Stomach smooth muscle (tissue), 2 donors: Measurements from ENCODE around the gene DLK2.

ENCODE experiments used
- H3K27ac ChIP-seq: one replicate; pipeline ENCODE4 v1.7.0; 2013; ENCODE audit warnings: mild to moderate bottlenecking, low read length, inconsistent platforms
- H3K27me3 ChIP-seq, 2 donors: one replicate each; pipeline ENCODE4 v1.7.0; 2013; ENCODE audit warnings: low read length in 2 of 2; ENCODE audit not compliant: insufficient read depth in 2 of 2, control insufficient read depth in 1 of 2
- H3K36me3 ChIP-seq, 2 donors: one replicate each; pipeline ENCODE4 v1.7.0; 2013; ENCODE audit warnings: low read length in 2 of 2; ENCODE audit not compliant: control insufficient read depth in 2 of 2, insufficient read depth in 2 of 2
- H3K4me1 ChIP-seq: one replicate; pipeline ENCODE4 v1.7.0; 2013; ENCODE audit warnings: low read length; ENCODE audit not compliant: control insufficient read depth, insufficient read depth
- H3K4me3 ChIP-seq, 2 donors: one replicate each; pipeline ENCODE4 v1.7.0; 2013; ENCODE audit warnings: low read length in 2 of 2
- H3K9ac ChIP-seq, 2 donors: one replicate each; pipeline ENCODE4 v1.7.0; 2013; ENCODE audit warnings: low read length in 2 of 2, mild to moderate bottlenecking in 1 of 2
- H3K9me3 ChIP-seq, 2 donors: one replicate each; pipeline ENCODE4 v1.7.0; 2013; ENCODE audit warnings: low read length in 2 of 2; ENCODE audit not compliant: control insufficient read depth in 2 of 2
- donor health status: healthy.
- donor health status: Pancreatic carcinoma.

The DLK2 gene

DNA sequence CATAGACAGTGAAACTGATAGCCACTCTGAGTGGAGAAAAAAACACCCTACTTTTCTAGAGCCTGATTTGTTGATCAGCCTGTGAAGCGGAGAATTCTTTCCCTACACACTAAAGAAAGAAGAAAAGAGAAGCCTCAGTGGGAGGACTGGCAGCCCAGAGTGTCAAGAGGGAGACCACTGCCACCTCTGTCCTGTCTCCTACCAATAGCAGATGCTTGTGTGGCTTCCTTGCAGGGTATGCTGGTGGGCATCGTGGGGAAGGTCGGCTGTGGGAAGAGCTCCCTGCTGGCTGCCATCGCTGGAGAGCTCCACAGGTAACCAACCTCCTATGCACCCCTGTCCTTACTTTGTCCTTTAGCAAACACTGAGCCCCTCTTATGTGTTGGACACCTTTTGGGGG is 17.6 kb downstream of the DLK2 start:
- H3K36me3 ChIP-seq, result peaks cover 19 to 33% of the 10 kb centered on the region in 2 donors
- H3K4me1 ChIP-seq, result peaks cover 17% of the 10 kb centered on the region
- no peaks in the 10 kb centered on the region for H3K9me3 ChIP-seq
- H3K27ac ChIP-seq, result peak overlapping the region; percentile 70
- no peak overlapping the region for H3K9ac ChIP-seq
- H3K27me3 ChIP-seq, result no peaks in the 10 kb centered on the region
- H3K4me3 ChIP-seq, result no peak overlapping the region

- Histone ChIP-seq H3K9me3 (no peaks in the 10 kb centered on the region), H3K27ac (peak overlapping the region; percentile 70), H3K4me1 (peaks cover 17% of the 10 kb centered on the region), H3K27me3 (no peaks in the 10 kb centered on the region), H3K4me3 (peak overlapping the region in 1 of 2 donors; percentile 15), H3K9ac (peak overlapping the region in 1 of 2 donors; percentile 29), H3K36me3 (peaks cover 13 to 34% of the 10 kb centered on the region in 2 donors)
Measured at GRCh38 chr6:43436577-43437282, 18.6 kb downstream of the DLK2 start.

DNA sequence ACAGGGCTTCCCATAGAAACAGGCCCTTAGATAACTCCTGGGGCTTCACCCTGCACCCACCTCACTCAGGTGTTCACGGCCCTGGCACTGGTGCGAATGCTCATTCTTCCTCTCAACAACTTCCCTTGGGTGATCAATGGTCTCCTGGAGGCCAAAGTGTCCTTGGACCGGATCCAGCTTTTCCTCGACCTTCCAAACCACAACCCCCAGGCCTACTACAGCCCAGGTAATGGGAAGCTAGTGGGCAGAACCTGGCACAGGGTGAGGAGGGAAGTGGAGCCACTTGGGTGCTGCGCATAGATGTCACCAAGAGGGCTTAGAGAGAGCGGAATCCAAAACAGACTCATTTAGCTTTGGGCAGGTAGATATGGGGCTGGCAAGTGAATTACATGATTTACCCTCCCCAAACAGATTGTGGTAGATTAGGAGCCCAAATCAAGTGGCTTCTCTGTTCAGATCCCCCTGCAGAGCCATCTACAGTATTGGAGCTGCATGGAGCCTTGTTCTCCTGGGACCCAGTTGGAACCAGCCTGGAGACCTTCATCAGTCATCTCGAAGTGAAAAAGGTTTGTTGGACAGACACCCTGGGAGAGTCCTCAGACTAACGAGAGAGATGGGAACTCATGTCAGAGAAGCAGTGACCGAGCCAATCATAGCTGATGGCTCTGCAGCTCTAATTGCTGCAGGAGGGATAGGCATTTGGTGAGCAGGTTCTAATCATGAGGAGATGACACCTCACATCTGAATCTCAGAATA is 19.5 kb downstream of the DLK2 start:
- H3K4me3 ChIP-seq, result no peak overlapping the region
- peaks cover 17% of the 10 kb centered on the region for H3K4me1 ChIP-seq
- H3K9ac ChIP-seq, result peak overlapping the region in 1 of 2 donors; percentile 5
- no peaks in the 10 kb centered on the region for H3K9me3 ChIP-seq
- no peaks in the 10 kb centered on the region for H3K27me3 ChIP-seq
- H3K36me3 ChIP-seq, result peaks cover 8 to 28% of the 10 kb centered on the region in 2 donors
- H3K27ac ChIP-seq, result peak overlapping the region; percentile 70

DNA sequence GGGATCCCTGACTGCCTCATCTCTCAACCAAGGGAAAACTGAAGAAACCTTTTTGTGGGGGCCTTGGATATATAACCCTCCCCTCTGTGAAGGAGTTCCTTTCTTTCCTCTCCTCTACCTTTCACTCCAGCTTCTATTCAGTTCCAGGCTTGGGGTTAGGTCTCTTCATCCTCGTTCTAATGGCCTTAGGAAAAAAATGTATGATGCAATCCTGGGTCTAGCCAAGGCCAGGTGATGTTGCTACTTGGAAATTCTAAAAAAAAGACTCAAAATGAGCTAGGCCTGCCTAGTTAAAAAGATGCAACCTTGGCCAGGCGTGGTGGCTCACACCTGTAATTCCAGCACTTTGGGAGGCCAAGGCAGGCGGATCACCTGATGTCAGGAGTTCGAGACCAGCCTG is 20.4 kb downstream of the DLK2 start:
- H3K27ac ChIP-seq, result no peak overlapping the region

GRCh38 chr6:43434001-43434840 is 21.1 kb downstream of the DLK2 start:
- Histone ChIP-seq H3K27ac (no peak overlapping the region), H3K4me1 (peaks cover 17% of the 10 kb centered on the region), H3K9me3 (no peaks in the 10 kb centered on the region), H3K27me3 (no peaks in the 10 kb centered on the region), H3K4me3 (no peak overlapping the region), H3K9ac (no peak overlapping the region), H3K36me3 (peaks cover 8 to 25% of the 10 kb centered on the region in 2 donors)

More for the DNA sequence above, 20.4 kb downstream of the DLK2 start:
- peaks cover 17% of the 10 kb centered on the region for H3K4me1 ChIP-seq
- H3K9ac ChIP-seq, result no peak overlapping the region
- H3K4me3 ChIP-seq, result no peak overlapping the region
- peaks cover 8 to 25% of the 10 kb centered on the region in 2 donors for H3K36me3 ChIP-seq
- no peaks in the 10 kb centered on the region for H3K9me3 ChIP-seq
- no peaks in the 10 kb centered on the region for H3K27me3 ChIP-seq

DNA sequence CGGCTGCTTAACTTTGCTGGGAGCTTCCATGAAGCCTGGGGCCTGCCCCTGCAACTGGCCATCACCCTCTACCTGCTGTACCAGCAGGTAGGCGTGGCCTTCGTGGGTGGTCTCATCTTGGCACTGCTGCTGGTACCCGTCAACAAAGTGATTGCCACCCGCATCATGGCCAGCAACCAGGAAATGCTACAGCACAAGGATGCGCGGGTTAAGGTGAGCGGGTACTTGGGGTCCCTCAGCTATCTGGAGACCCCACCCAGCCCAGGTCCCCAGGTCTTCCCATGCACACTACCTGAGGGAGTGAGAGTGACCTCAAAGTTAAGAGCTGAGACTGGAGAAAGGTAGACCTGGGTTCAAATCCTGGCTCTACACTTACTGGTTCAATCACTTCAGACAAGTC is 22.2 kb downstream of the DLK2 start:
- H3K4me1 ChIP-seq, result peaks cover 26% of the 10 kb centered on the region
- H3K9me3 ChIP-seq, result no peaks in the 10 kb centered on the region
- H3K4me3 ChIP-seq, result no peak overlapping the region
- no peak overlapping the region for H3K27ac ChIP-seq
- peaks cover 5 to 22% of the 10 kb centered on the region in 2 donors for H3K36me3 ChIP-seq
- H3K9ac ChIP-seq, result no peak overlapping the region
- no peaks in the 10 kb centered on the region for H3K27me3 ChIP-seq

GRCh38 chr6:43432009-43432945 is 23.1 kb downstream of the DLK2 start:
- H3K9ac ChIP-seq, result no peak overlapping the region
- H3K36me3 ChIP-seq, result peaks cover 5 to 17% of the 10 kb centered on the region in 2 donors
- H3K27me3 ChIP-seq, result no peaks in the 10 kb centered on the region
- H3K27ac ChIP-seq, result no peak overlapping the region
- H3K4me1 ChIP-seq, result peaks cover 28% of the 10 kb centered on the region
- no peak overlapping the region for H3K4me3 ChIP-seq
- H3K9me3 ChIP-seq, result no peaks in the 10 kb centered on the region

DNA sequence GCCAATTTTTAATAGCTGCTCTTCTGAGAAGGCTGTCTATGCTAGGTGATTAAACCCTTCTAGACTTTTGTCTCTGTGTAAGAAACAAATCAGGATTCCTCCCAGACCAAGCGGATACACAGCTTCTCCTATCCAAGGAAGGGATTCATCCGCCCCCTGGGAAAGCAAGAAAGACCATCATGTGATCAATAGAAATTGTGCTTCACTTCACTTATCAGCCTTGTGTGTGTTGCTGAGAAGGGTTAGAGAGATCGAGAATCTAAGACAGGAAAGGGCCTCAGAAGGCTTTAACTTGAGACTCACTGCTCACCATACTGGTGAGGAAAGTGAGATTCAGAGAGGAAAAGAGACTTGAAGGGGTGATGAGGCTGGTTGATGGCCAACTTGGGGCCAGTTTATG is 26.5 kb downstream of the DLK2 start:
- H3K36me3 ChIP-seq, result peaks cover 5 to 14% of the 10 kb centered on the region in 2 donors
- H3K27ac ChIP-seq, result no peak overlapping the region
- no peaks in the 10 kb centered on the region for H3K9me3 ChIP-seq
- peaks cover 18% of the 10 kb centered on the region for H3K4me1 ChIP-seq
- H3K4me3 ChIP-seq, result peak overlapping the region; percentile 98
- H3K9ac ChIP-seq, result peak overlapping the region; percentile 1 to 73
- no peaks in the 10 kb centered on the region for H3K27me3 ChIP-seq

DNA sequence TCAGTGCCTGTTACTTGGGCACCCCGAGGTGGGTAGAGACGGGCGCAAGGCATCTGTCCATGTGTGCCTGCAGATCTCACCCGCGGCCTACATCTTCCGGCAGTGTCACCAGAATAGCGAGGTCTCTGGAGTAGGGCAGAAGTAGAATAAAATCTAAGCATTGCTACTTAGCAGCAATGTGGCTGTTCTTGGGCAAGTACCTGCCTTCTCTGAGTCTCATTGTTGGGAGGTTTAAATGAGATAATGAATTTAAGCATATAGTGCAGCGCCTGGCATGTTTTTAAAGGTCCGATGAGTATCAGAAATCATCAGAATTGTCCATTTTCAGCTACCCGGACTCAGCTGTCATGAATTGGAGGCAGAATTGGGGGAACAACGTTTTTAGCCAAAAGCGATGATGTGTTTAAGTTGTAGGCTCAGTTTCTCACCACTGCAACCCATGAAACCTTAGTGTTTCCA is 27.2 kb downstream of the DLK2 start:
- Histone ChIP-seq H3K9me3 (no peaks in the 10 kb centered on the region), H3K4me1 (peaks cover 18% of the 10 kb centered on the region), H3K27ac (peak overlapping the region; percentile 86), H3K36me3 (peaks cover under 1 to 8% of the 10 kb centered on the region in 2 donors), H3K4me3 (peak overlapping the region; percentile 98), H3K9ac (peak overlapping the region; percentile 73 to 91), H3K27me3 (no peaks in the 10 kb centered on the region)
